A673 (cell line): ENCODE data around the gene SPESP1.

ENCODE experiments used
- EZH2 ChIP-seq: fragments of 200-600 bp; sonication (generic); IDR thresholded peaks from 2 replicates; pipeline ENCODE4 v1.6.1; 2017; ENCODE audit warnings: borderline replicate concordance, low read depth, mild to moderate bottlenecking, mixed read lengths, antibody characterized with exemption, low read length; ENCODE audit not compliant: poor library complexity, severe bottlenecking
- TF ChIP-seq, protein P1 (sequence below): fragments of 300-800, 200-600 bp; sonication (generic); conservative IDR thresholded peaks from 2 replicates; pipeline ENCODE4 v1.5.1; 2017; ENCODE audit warnings: low read depth, mild to moderate bottlenecking, antibody characterized with exemption, low read length, moderate library complexity, mixed read lengths

DNA sequence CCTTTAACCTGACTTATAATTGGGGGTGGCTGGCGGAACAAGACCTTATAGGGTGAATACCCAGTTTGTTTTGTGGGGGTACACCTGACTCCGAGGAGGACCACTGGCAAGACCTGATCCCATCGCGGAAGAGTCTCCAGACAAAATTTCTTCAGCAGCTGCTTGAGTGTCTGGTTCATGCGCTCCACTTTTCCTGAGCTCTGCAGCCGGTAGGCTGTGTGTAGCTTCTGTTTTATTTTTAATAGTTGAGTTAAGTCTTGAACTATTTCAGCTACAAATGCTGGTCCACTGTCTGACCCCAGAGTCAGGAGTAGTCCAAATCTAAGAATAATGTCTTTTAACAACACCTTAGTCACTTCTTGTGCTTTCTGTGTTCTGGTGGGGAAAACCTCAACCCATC lies 63.0 kb downstream of the SPESP1 start:
- TF ChIP-seq EZH2, result no peak
- TF ChIP-seq, protein P1, sequence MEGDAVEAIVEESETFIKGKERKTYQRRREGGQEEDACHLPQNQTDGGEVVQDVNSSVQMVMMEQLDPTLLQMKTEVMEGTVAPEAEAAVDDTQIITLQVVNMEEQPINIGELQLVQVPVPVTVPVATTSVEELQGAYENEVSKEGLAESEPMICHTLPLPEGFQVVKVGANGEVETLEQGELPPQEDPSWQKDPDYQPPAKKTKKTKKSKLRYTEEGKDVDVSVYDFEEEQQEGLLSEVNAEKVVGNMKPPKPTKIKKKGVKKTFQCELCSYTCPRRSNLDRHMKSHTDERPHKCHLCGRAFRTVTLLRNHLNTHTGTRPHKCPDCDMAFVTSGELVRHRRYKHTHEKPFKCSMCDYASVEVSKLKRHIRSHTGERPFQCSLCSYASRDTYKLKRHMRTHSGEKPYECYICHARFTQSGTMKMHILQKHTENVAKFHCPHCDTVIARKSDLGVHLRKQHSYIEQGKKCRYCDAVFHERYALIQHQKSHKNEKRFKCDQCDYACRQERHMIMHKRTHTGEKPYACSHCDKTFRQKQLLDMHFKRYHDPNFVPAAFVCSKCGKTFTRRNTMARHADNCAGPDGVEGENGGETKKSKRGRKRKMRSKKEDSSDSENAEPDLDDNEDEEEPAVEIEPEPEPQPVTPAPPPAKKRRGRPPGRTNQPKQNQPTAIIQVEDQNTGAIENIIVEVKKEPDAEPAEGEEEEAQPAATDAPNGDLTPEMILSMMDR, result no peak
